Activated effector memory CD4-positive, alpha-beta T cell treated with anti-CD3 and anti-CD28 coated beads, Interleukin-2, amount 50 U/mL, for 16 hours (primary cell): ENCODE measurements around the gene CFAP410.
A peak's percentile ranks its signal among the peaks of the same experiment; 100 is the strongest.
"Not testable (repeated sequence)": the region's sequence is repeated elsewhere in the genome, so short reads cannot be mapped to it uniquely, and the experiment has no call there.

Source experiments
- DNase-seq: peaks from one replicate; pipeline ENCODE4 v3.0.0-alpha.2; 2020

CFAP410 gene

DNA sequence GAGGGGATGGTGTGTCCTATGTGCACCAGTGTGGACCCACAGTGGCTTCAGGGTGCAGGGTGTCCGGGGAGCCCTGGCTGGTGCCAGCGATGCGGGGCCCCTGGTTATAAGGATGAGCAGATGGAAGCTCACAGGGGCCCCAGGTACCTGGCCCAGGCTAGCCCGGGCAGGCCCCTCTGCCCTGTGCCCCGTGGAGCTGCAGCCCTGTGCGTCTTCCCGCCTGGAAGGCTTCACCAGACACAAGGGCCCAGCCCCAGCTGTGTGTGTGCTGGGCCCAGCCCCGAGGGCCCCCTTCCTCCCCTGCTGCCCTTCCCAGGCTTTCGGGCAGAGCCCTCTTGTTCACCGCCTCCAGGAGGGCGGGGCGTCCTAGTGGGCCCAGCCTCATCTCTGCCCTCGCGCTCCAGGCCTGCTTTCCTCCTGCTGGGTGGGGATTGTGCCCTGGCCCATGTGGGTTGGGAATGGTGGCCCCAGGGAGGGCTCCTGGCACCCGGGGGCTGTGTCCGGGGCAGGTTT is 23.4 kb downstream of the CFAP410 start:
- DNase-seq: no peak

DNA sequence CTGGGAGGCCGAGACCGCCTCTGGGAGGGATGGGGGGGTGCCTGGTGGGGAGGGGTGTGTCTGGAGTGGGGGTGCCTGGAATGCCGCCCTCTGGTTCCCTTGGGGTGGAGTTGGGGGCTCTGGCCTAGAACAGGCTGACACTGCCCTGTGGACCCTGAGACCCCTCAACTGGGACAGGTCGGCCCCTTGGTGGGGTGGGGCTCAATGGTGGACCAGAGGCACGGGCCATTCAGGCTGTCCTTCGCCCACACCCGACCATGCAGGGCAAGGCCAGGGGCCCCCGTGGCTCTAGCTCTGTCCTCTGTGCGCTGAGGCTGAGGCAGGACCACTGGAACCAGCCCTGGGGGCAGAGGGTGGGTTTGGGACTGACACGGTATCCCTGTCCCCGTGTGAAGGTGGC is 24.6 kb downstream of the CFAP410 start:
- no peak for DNase-seq

DNA sequence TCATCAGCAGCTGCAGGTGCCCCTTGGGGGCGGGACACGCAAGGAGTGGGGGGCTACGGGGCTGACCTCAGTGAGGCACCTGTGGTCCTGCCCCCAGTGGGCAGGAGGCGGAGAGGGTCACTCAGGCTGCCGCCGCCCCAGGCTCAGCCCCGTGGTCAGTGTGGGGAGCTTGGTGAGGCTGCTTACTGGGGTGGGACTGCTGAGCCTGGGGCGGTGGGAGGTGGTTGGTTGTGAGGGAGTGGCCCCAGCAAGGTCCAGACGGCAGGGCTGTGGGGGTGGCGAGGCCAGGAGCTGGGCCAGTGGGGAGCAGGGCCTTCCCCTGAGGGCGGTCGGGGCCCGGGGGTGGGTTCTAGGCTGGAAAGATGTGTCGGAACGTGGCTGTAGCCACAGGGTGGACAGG is 25.1 kb downstream of the CFAP410 start:
- no peak for DNase-seq

- DNase-seq: no peak
These were observed 25.7 kb downstream of the CFAP410 start for GRCh38 chr21:44313451-44313850.

DNA sequence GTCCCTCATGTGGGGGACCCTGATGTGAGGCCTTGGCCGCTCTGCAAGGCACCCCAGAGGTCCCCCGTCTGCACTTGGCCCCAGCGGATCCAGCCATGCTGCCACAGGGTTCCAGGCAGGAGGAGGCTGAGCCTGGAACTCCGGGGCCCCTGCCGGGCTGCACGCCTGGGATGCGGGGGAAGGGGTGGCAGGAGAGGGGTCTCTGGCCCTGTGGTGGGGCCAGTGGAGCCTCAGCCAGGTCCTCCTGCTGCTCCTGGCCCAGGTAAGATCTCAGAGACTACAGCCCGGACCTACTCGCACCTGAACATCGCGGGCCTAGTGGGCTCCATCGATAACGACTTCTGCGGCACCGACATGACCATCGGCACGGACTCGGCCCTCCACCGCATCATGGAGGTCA is 26.5 kb downstream of the CFAP410 start:
- DNase-seq: no peak

DNA sequence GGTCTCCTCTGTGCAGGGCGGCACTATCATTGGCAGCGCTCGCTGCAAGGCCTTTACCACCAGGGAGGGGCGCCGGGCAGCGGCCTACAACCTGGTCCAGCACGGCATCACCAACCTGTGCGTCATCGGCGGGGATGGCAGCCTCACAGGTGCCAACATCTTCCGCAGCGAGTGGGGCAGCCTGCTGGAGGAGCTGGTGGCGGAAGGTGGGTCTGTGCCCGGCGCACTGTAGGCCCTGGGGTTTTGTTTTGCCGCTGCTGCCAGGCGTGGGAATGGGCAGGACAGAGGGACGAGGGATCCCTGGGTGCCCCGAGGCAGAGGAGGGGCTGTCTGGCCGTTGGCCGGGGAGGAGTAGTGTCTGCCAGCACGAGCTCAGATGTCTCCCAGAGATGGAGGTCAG is 27.1 kb downstream of the CFAP410 start:
- DNase-seq: no peak

- DNase-seq: no peak
These were observed 28.3 kb downstream of the CFAP410 start for GRCh38 chr21:44310628-44311507.

DNA sequence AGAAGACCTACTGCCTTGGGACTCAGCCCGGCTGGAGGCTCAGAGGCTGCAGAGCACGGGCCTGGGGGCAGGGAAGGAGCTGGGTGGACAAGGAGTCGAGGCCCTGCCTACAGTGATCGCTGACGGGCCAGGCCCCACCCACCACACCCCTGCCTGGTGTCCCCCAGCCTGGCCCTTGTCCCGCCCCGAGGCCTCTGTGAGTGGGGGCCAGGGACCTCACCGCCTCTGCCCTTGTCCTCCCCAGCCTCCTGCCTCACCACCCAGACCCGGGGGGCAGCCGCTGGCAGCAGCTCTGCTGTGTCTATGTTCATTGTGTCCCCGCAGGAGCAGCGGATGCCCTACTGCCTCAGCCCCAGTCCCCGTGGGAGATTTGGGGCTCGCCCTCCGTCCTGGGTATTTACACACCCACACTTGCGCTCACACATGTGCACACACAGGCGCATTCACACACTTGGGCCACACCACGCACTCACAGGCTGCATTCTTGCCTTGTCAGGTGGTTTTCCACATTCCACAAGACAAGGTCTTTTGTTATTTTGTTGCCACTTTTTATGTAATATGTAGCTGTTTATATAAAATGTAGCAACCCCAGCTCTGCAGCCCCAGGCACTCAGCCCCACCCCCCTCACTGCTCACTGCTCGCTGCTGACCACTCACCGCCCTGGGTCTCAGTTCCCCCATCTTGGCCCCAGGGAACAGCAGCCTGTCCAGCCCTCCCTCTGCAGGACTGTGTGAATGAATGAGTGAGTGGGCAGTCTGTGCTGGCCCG is 32.1 kb downstream of the CFAP410 start:
- no peak for DNase-seq

DNA sequence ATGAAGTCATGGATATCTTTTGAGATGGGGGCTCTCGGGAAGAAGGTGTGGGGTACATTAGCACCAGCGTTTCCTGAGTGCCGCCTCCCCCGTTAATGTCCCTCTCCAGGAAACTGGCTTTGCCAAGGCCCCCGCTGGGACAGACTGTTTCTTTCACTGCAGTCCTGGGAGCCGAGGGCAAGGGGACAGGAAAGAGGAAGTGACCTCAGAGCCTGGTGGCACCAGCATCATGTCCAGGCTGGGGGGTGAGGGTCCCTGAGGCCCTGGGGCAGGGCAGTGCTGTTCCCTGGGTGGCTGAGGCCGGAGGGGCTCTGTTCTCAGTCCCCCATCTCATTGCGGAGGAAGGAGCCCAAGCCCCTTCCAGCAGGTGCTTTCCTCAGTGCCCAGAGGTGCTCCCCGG is 33.5 kb downstream of the CFAP410 start:
- DNase-seq: no peak

DNA sequence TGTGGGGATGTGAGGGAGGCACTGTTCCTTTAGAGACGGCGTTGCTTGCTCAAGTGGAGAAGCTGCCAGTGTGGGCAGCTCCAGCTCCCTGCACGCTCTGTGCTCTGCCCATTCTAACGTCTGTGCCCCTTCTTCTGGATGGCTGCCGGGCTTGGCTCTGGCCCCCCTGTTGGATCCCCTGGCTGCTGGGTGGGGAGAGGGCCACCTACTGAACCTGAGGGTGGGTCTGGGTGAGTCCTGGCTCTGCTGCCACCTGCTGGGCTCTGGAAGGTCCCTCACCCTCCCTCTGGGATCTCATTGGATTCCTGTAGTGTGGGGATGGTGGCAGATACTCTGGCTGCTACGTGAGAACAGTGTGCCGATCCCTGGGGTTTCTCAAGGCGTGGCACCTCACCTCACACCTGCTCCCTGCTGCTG is 34.3 kb downstream of the CFAP410 start:
- peak; percentile 80 for DNase-seq

GRCh38 chr21:44304011-44304616 is 35.1 kb downstream of the CFAP410 start:
- DNase-seq: no peak

DNA sequence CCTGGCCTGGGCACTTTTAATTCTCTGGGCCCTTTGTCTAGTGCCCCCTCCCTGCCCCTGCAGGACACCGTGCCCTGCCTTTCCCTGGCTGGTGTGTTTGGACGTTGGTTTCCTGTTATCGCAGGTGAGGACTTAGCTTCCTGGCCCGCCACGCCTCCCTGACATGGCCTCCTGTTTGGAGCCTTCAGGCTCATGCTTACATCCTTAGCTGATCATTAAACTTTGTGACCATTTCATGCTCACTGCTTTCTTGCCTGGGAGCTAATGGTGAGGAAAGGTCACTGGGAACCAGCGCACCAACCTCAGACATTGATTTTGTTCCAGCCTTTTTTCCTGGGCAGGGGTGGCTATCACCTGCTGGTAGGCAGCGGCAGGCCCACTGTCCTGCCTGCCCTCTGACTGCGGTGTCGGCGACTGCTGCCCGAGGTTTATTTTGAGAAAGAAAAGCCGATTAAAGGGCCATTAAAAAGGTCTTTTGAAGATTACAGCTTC is 35.7 kb downstream of the CFAP410 start:
- DNase-seq: no peak

DNA sequence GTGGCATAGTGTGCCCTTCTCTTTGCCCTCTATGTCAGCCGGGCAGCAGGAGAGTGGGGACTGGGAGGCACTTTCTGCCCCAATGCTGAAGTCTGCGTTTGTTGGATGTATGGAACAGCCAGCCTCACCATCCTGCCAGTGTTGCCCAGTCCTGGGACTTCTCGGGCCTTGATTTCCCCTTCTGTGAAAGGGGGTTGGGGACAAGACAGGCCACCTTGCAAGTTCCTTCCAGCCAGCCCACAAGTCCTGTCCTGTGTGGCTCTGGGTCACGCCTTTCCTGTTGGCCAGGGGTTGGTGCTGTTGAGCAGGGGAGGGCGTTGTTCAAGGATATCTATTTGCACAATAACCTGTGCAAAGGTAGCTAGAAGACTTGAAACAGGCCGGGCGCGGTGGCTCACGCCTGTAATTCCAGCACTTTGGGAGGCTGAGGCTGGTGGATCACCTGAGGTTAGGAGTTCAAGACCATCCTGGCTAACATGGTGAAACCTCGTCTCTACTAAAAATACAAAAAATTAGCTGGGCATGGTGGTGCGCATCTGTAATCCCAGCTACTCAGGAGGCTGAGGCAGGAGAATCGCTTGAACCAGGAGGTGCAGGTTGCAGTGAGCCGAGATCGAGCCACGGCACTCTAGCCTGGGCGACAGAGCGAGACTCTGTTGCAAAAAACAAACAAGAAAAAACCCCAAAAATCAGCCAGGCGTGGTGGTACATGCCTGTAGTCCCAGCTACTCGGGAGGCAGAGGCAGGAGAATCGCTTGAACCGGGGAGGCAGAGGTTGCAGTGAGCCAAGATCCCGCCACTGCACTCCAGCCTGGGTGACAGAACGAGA is 36.4 kb downstream of the CFAP410 start:
- DNase-seq: not testable (repeated sequence)

DNA sequence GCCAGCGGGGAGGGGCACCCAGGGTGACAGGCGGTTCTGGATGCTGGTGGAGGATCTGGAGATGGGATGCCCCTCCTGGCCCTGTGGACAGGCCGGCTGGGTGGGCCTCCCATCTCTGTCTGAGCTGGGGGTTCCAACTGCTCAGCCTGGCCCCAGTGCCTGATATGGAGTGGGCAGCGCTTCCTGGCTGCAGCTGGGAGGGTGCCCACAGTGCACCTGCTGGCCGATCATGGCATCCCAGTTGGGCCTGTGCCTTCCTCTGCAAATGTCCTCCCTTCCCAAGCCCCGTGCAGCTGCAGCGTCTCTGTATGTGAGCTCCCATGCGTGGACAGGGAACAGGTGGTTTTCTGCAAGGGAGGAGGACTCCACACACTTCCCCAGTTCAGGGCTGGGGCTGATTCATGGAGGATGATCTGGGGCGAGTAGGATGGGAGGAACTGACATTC is 37.2 kb downstream of the CFAP410 start:
- DNase-seq: no peak

DNA sequence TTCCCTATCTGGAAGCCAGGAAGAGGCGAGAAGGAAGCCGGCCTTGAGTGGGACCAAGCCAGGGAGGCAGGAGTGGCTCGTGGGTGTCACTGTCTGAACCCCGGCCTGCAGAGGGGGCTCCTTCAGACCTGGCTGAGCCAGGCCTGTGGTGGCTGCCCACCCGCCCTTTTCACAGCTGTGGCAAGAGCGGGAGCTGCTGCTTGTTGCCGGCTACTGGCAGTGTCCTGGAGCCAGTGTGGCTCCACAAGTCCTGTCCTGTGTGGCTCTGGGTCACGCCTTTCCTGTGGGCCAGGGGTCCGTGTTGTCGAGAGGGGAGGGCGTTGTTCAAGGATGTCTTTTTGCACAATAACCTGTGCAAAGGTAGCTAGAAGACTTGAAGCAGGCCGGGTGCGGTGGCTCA is 38.0 kb downstream of the CFAP410 start:
- DNase-seq: no peak

DNA sequence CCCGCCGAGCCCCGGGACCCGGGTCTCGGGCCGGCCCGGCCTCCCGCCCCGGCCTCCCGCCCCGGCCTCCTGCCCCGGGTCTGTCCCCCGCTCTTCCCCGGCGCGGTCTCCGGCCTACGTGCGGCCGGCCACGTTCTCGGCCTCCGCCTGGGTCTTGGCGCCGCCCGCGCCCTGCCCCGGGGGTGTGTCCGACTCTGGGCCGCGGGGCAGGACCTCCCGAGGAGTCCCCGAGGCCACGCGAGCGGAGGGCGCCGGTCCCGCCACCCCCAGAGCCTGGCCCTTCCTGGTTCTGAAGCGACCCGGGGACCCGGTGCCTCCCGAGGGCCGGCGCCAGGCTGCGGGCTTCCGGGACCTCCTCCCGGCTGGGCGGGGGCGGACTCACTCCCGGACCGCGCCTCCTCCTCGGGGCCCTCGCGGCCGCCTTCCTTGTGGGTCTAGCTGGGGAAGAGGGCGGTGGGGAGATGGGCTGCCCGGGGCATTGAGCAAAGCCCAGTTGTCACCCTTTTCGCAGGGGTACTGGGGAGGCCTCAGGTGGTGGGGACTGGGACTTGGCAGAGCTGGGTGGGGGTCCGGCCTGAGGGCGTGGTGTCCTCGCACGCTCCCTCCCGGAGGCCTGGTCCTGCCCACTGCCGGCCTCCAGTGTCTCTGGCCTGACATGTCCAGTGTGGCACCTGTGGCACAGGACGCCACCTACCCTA is 38.8 kb downstream of the CFAP410 start:
- peak; percentile 88 for DNase-seq

DNA sequence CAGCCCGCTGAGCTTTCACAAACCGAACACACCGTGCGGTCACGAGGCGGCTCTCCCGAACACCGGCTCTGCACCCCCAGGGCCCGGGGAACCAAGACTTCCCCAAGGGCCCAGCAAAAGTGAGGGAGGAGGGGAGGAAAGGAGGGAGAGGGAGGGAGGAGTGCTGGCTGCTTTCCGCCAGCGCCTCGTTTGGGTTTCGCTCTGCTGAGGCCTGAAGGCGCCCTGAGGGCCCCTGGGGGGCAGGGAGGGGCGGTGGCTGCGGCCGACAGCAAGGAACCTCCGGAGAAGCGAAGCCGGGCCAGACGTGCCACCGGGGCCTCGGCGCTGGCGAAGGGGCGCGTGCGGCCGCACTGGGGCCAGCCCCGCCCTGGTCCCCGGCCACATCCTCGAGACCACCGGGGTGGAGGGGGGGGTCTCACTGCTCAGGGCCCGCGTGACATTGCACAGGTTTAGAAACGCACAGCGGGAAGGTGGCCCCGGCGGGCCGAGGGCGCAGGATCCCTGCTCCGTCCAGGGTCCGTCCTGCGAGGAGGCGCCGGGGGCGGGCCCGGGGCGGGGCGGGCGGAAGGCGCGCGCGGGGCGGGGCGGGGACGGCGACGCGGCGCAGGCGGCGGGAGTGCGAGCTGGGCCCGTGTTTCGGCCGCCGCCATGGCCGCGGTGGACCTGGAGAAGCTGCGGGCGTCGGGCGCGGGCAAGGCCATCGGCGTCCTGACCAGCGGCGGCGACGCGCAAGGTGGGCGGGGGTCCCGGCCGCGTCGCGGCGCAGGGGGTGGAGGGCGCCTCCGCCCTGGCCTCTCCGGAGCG is 39.5 kb downstream of the CFAP410 start, which contains the start of gene PFKL:
Gene PFKL (plus strand): TSS at position 596 of the 804 bp plus-strand sequence. CDS start 53 bp downstream, at position 649.
- DNase-seq: peak; percentile 85

- DNase-seq: no peak
These were observed 40.1 kb downstream of the CFAP410 start for GRCh38 chr21:44299085-44299457.

DNA sequence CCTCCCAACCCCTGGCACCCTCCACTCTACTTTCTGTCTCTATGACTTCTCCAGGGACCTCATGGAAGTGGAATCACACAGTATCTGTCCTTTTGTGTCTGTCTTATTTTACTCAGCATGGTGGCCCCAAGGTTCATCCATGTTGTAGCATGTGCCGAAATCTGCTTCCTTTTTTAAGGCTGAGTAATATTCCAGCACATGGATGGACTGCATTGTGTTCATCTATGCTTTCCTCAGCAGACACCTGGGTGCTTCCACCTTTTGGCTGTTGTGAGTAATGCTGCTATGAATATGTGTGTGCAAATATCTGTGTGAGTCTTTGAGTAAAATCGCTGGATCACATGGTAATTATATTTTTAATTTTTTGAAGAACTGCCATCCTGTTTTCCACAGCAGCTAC is 40.9 kb downstream of the CFAP410 start:
- no peak for DNase-seq

- peak; percentile 90 for DNase-seq
These were observed 41.5 kb downstream of the CFAP410 start for GRCh38 chr21:44297525-44298290.
